GM18870 (cell line): ENCODE results near the gene ARHGAP42.
"Not testable (repeated sequence)": the region's sequence is repeated elsewhere in the genome, so short reads cannot be mapped to it uniquely, and the experiment has no call there.

Source experiments
- ATAC-seq: cut with Tn5 transposase; IDR thresholded peaks from one replicate; pipeline ENCODE4 v1.9.1; 2021; ENCODE audit warnings: moderate library complexity; ENCODE audit not compliant: unreplicated experiment

Gene ARHGAP42

GRCh38 chr11:100726680-100727079 lies 39.6 kb downstream of the ARHGAP42 start:
- no peak for ATAC-seq

GRCh38 chr11:100727410-100727809 lies 40.3 kb downstream of the ARHGAP42 start:
- ATAC-seq: no peak

- ATAC-seq: no peak
Measured at GRCh38 chr11:100730266-100730665, 43.2 kb downstream of the ARHGAP42 start.

- ATAC-seq: no peak
Measured at GRCh38 chr11:100731471-100731870, 44.4 kb downstream of the ARHGAP42 start.

- no peak for ATAC-seq
Measured at GRCh38 chr11:100732949-100733348, 45.9 kb downstream of the ARHGAP42 start.

- peak; percentile 58 for ATAC-seq
Measured at GRCh38 chr11:100734743-100735527, 47.8 kb downstream of the ARHGAP42 start.

GRCh38 chr11:100735949-100736675 lies 49.0 kb downstream of the ARHGAP42 start:
- no peak for ATAC-seq

GRCh38 chr11:100738701-100739270 lies 51.7 kb downstream of the ARHGAP42 start:
- ATAC-seq: no peak

GRCh38 chr11:100739666-100740065 lies 52.6 kb downstream of the ARHGAP42 start:
- ATAC-seq: no peak

- no peak for ATAC-seq
Measured at GRCh38 chr11:100740440-100740839, 53.4 kb downstream of the ARHGAP42 start.

- ATAC-seq: no peak
Measured at GRCh38 chr11:100741866-100742625, 55.0 kb downstream of the ARHGAP42 start.

GRCh38 chr11:100746448-100746847 lies 59.4 kb downstream of the ARHGAP42 start:
- ATAC-seq: no peak

GRCh38 chr11:100748153-100748552 lies 61.1 kb downstream of the ARHGAP42 start:
- no peak for ATAC-seq

GRCh38 chr11:100749887-100750565 lies 62.9 kb downstream of the ARHGAP42 start:
- not testable (repeated sequence) for ATAC-seq

GRCh38 chr11:100750566-100750891 lies 63.4 kb downstream of the ARHGAP42 start:
- ATAC-seq: not testable (repeated sequence)

- ATAC-seq: no peak
Measured at GRCh38 chr11:100752371-100753171, 65.5 kb downstream of the ARHGAP42 start.

- ATAC-seq: no peak
Measured at GRCh38 chr11:100753172-100753543, 66.1 kb downstream of the ARHGAP42 start.

- no peak for ATAC-seq
Measured at GRCh38 chr11:100753571-100753970, 66.5 kb downstream of the ARHGAP42 start.

- ATAC-seq: no peak
Measured at GRCh38 chr11:100756559-100756958, 69.5 kb downstream of the ARHGAP42 start.

- ATAC-seq: no peak
Measured at GRCh38 chr11:100757646-100758045, 70.6 kb downstream of the ARHGAP42 start.
